Endothelial cell of umbilical vein (primary cell): ENCODE results near the gene CRK. TPM values are rescaled to one million over a fixed set of nuclear protein-coding genes. Genes with fewer than 3 reads are reported as not detected.
"Not testable (repeated sequence)": the region's sequence is repeated elsewhere in the genome, so short reads cannot be mapped to it uniquely, and the experiment has no call there.

ENCODE experiments used
- BruUV-seq: library from RNA; stranded (reverse); fragments of 400-500 nt; replicated peaks from 2 replicates; lab custom pipeline; 2021; lab: Mats Ljungman, UMichigan
- CTCF ChIA-PET: fragments of 300-600, 350-600 bp; sonication (Branson Sonifier 250); formaldehyde crosslinking; loops from one replicate; lab custom pipeline; 2021; ENCODE audit warnings: antibody characterized with exemption, inconsistent platforms; lab: Charles Lee
- POLR2A ChIA-PET: fragments of 300-600, 350-600 bp; sonication (Branson Sonifier 250); formaldehyde crosslinking; loops from one replicate; lab custom pipeline; 2021; ENCODE audit warnings: antibody characterized with exemption, inconsistent platforms; lab: Charles Lee
- DNase-seq: peaks from one replicate; pipeline ENCODE4 v3.0.0-alpha.2; 2011; ENCODE audit warnings: low read depth, low spot score
- FAIRE-seq: peaks from 2 replicates; lab custom pipeline; 2011; peaks lifted over from hg19 to GRCh38; lab: Jason Lieb, UNC
- H2AFZ ChIP-seq: 2 replicates; pipeline ENCODE4 v1.6.0; 2012; ENCODE audit warnings: low read depth, low read length, control low read depth, inconsistent platforms
- H3K27ac ChIP-seq: 2 replicates; pipeline ENCODE4 v1.5.1; 2011; ENCODE audit warnings: low read depth, mild to moderate bottlenecking, control low read depth, low read length, moderate library complexity; ENCODE audit not compliant: insufficient read depth
- H3K27me3 ChIP-seq, 2 experiments: 2 replicates each; pipeline versions ENCODE4 v1.6.0 to v1.6.1; 2011; ENCODE audit warnings: low read length in 2 of 2, mixed read lengths in 1 of 2; ENCODE audit not compliant: control insufficient read depth in 2 of 2, insufficient read depth in 2 of 2
- H3K36me3 ChIP-seq, 2 experiments: 2 replicates in 1 of 2; 3 replicates in 1 of 2; pipeline ENCODE4 v1.5.1; 2011; ENCODE audit warnings: low read length in 2 of 2, mild to moderate bottlenecking in 1 of 2, moderate library complexity in 1 of 2; ENCODE audit not compliant: control insufficient read depth in 2 of 2, insufficient read depth in 2 of 2; ENCODE audit errors: extremely low read depth in 1 of 2
- H3K4me1 ChIP-seq: 3 replicates; pipeline ENCODE4 v1.5.1; 2011; ENCODE audit warnings: mild to moderate bottlenecking, low read length; ENCODE audit not compliant: control insufficient read depth, insufficient read depth; ENCODE audit errors: extremely low read depth
- H3K4me2 ChIP-seq: 2 replicates; pipeline ENCODE4 v1.6.1; 2011; ENCODE audit warnings: low read length, control low read depth, mixed read lengths; ENCODE audit not compliant: insufficient read depth
- H3K4me3 ChIP-seq, 3 experiments: fragments of 200-600 bp in 1 of 3; sonication (generic), shearing (Covaris generic) in 1 of 3; replicated peaks in 1 of 3; 2 replicates each; pipeline ENCODE4 v1.5.1; 2011 to 2016; ENCODE audit warnings: control low read depth in 3 of 3, low read length in 3 of 3, mild to moderate bottlenecking in 2 of 3, inconsistent platforms in 1 of 3, low read depth in 1 of 3, moderate library complexity in 1 of 3; ENCODE audit not compliant: insufficient read depth in 1 of 3
- H3K79me2 ChIP-seq: 2 replicates; pipeline ENCODE4 v1.6.0; 2012; ENCODE audit warnings: low read length, inconsistent platforms; ENCODE audit not compliant: control insufficient read depth, insufficient read depth
- H3K9ac ChIP-seq: replicated peaks from 2 replicates; pipeline ENCODE3; 2011; ENCODE audit warnings: low read length, control low read depth; ENCODE audit not compliant: insufficient read depth; ENCODE audit errors: extremely low read depth
- H3K9me1 ChIP-seq: replicated peaks from 3 replicates; pipeline ENCODE4 v1.6.0; 2011; ENCODE audit warnings: mild to moderate bottlenecking, low read length; ENCODE audit not compliant: control insufficient read depth, insufficient read depth; ENCODE audit errors: extremely low read depth
- H3K9me3 ChIP-seq: replicated peaks from 2 replicates; pipeline ENCODE4 v1.5.1; 2012; ENCODE audit warnings: low read length, inconsistent platforms; ENCODE audit not compliant: control insufficient read depth, insufficient read depth
- H4K20me1 ChIP-seq: replicated peaks from 2 replicates; pipeline ENCODE3; 2011; ENCODE audit warnings: mild to moderate bottlenecking, low read length; ENCODE audit not compliant: control insufficient read depth, insufficient read depth; ENCODE audit errors: extremely low read depth
- EZH2 ChIP-seq: IDR thresholded peaks from 2 replicates; pipeline ENCODE4 v1.6.1; 2012; ENCODE audit warnings: borderline replicate concordance, low read depth, mild to moderate bottlenecking, moderate library complexity, low read length, inconsistent platforms; ENCODE audit not compliant: severe bottlenecking
- FOS ChIP-seq: IDR thresholded peaks from 2 replicates; pipeline ENCODE4 v1.6.1; 2011; ENCODE audit warnings: mild to moderate bottlenecking, low read length, moderate library complexity, borderline replicate concordance; ENCODE audit not compliant: insufficient read depth
- GATA2 ChIP-seq: IDR thresholded peaks from 2 replicates; pipeline ENCODE4 v1.7.0; 2011; ENCODE audit warnings: low read depth, mild to moderate bottlenecking, moderate library complexity, mixed read lengths, low read length; ENCODE audit not compliant: insufficient read length, insufficient read depth
- JUN ChIP-seq: IDR thresholded peaks from 2 replicates; pipeline ENCODE4 v1.6.1; 2011; ENCODE audit warnings: borderline replicate concordance, low read depth; ENCODE audit not compliant: insufficient read length, insufficient read depth
- MYC ChIP-seq: IDR thresholded peaks from one replicate; pipeline ENCODE4 v1.6.1; 2011; ENCODE audit warnings: mild to moderate bottlenecking, low read depth, low read length
- POLR2A ChIP-seq: IDR thresholded peaks from 2 replicates; pipeline ENCODE4 v1.6.1; 2012; ENCODE audit warnings: low read depth, mild to moderate bottlenecking, control low read depth, low read length
- POLR2AphosphoS5 ChIP-seq: IDR thresholded peaks from 2 replicates; pipeline ENCODE4 v1.6.1; 2012; ENCODE audit warnings: low read depth, mild to moderate bottlenecking, control low read depth, low read length, moderate library complexity; ENCODE audit not compliant: insufficient read depth
- dilution Hi-C: fragments of 300-500 bp; cut with MboI; formaldehyde crosslinking; loops from one replicate; pipeline ENCODE4 v1.15.0; 2019; ENCODE audit warnings: low sequenced_read_pairs; ENCODE audit not compliant: extremely low pct_ligation_motif_present
- intact Hi-C: fragments of 100-400 bp; cut with micrococcal nuclease; formaldehyde crosslinking; loops from one replicate; pipeline ENCODE4 v1.10.0; 2022
- polyA plus RNA-seq, 4 experiments: library from polyadenylated mRNA; depleted of rRNA in 3 of 4; stranded (reverse) in 3 of 4; unstranded in 1 of 4; fragments of >200 nt; gene quantifications; 2 replicates each; pipeline versions ENCODE4 v1.2.1 to v1.2.3, GENCODE V29; 2011 to 2012; ENCODE audit warnings: missing spikeins in 1 of 4
- total RNA-seq: library from RNA; stranded (reverse); gene quantifications from 2 replicates; pipeline ENCODE4 v1.2.3, GENCODE V29; 2021
- TF ChIP-seq, protein P1 (sequence below), 2 donors: IDR thresholded peaks; 1 replicate in 1 of 2; 2 replicates in 1 of 2; pipeline ENCODE4 v1.5.1; 2011; ENCODE audit warnings: low read length in 2 of 2, mild to moderate bottlenecking in 2 of 2, moderate library complexity in 2 of 2, control low read depth in 1 of 2, inconsistent platforms in 1 of 2, low read depth in 1 of 2; ENCODE audit not compliant: insufficient read depth in 1 of 2; ENCODE audit errors: extremely low read depth in 1 of 2
- TF ChIP-seq, protein P2 (sequence below): IDR thresholded peaks from 2 replicates; pipeline ENCODE4 v1.6.1; 2011; ENCODE audit not compliant: insufficient read depth, insufficient read length

CRK gene
- total and polyA plus RNA-seq, 2 donors (not counting 3 experiments of a cell fraction or from before 2014, with no cell fraction given): 52.8 to 67.2 TPM

DNA sequence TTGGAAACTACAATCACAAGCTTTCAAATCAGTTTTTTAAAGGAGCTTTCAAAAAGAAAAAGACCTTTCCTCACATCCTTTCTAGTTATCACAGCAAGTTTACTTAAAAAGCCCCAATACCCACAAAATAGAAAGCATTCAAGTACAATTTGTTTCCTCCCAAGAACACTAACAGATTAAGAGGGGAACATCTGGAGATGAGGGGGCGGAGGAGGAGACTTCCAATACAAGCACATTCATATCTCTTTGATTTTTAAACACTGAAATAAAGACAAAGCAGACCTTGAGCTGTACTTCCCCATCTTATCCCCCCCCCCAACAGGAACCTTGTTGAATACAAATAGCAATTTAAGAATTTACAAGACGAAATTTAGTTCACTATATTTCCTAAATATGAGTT, 58.0 kb downstream of the CRK start:
- intact Hi-C loops: loop anchor here (2.0 kb wide), 1 partner anchor 33 kb away; no protein-coding TSS in a partner anchor
- CTCF ChIA-PET: interaction anchor here (3.3 kb wide), 1 partner anchor 31 kb away, joined by 39 read pairs; no protein-coding TSS in a partner anchor
- no peak for TF ChIP-seq FOS
- no peak for TF ChIP-seq POLR2A
- TF ChIP-seq GATA2: no peak
- no peak for TF ChIP-seq POLR2AphosphoS5
- TF ChIP-seq, protein P1, sequence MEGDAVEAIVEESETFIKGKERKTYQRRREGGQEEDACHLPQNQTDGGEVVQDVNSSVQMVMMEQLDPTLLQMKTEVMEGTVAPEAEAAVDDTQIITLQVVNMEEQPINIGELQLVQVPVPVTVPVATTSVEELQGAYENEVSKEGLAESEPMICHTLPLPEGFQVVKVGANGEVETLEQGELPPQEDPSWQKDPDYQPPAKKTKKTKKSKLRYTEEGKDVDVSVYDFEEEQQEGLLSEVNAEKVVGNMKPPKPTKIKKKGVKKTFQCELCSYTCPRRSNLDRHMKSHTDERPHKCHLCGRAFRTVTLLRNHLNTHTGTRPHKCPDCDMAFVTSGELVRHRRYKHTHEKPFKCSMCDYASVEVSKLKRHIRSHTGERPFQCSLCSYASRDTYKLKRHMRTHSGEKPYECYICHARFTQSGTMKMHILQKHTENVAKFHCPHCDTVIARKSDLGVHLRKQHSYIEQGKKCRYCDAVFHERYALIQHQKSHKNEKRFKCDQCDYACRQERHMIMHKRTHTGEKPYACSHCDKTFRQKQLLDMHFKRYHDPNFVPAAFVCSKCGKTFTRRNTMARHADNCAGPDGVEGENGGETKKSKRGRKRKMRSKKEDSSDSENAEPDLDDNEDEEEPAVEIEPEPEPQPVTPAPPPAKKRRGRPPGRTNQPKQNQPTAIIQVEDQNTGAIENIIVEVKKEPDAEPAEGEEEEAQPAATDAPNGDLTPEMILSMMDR (IDR thresholded peaks at IDR 0.05; ENCODE audit: extremely low read depth in 1 of 2, insufficient read depth in 1 of 2, low read depth in 1 of 2, low read length in 2 of 2): no peak
- TF ChIP-seq JUN: no peak
- no peak for TF ChIP-seq EZH2
- TF ChIP-seq, protein P2, sequence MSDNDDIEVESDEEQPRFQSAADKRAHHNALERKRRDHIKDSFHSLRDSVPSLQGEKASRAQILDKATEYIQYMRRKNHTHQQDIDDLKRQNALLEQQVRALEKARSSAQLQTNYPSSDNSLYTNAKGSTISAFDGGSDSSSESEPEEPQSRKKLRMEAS: no peak
- TF ChIP-seq MYC: no peak

DNA sequence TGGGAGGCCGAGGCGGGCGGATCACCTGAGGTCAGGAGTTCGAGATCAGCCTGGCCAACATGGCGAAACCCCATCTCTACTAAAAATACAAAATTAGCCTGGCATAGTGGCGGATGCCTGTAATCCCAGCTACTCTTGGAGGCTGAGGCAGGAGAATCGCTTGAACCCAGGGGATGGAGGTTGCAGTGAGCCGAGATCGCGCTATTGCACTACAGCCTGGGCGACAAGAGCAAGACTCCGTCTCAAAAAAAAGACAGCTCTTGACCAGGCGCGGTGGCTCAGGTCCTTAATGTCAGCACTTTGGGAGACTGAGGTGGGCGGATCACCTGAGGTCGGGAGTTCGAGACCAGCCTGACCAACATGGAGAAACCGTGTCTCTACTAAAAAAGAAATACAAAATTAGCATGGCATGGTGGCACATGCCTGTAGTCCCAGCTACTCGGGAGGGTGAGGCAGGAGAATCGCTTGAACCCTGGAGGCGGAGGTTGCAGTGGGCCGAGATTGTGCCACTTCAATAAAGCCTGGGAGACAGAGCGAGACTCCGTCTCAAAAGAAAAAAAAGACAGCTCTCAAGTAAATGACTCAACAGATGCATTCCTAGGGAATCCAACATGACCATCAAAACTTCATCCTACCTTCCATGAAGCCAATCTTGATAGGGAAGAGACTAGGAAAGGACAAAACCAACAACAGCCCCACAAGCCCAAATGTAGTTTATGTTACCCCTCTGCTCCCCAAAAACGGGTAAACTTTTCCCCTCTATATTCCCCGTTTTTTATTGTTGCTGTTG, 60.0 kb downstream of the CRK start:
- H3K27me3 ChIP-seq, dilution Hi-C loops, H3K9me3 ChIP-seq, H3K4me3 ChIP-seq, H3K36me3 ChIP-seq, H2AFZ ChIP-seq, intact Hi-C loops, FAIRE-seq, DNase-seq, H3K27ac ChIP-seq, H3K9me1 ChIP-seq, H3K9ac ChIP-seq, H3K4me2 ChIP-seq, BruUV-seq: not testable (repeated sequence)
- Histone ChIP-seq H3K4me1 (peaks cover 24% of the 10 kb centered on the region), H3K79me2 (peaks cover 89% of the 10 kb centered on the region), H4K20me1 (peaks cover 28% of the 10 kb centered on the region)
- ChIA-PET CTCF (interaction anchor here (1.9 to 3.3 kb wide), 2 partner anchors 25 to 29 kb away, joined by 5 to 39 read pairs; no protein-coding TSS in a partner anchor), POLR2A (interaction anchor here (1.5 kb wide), 1 partner anchor 10 kb away, joined by 4 read pairs; no protein-coding TSS in a partner anchor)

More for the DNA sequence above, 58.0 kb downstream of the CRK start:
- peak overlapping the region; percentile 86 for H3K27ac ChIP-seq
- dilution Hi-C loops: no loop called here
- POLR2A ChIA-PET: interaction anchor here (0.6 to 1.5 kb wide), 2 partner anchors 32 to 37 kb away, joined by 3 to 4 read pairs; no protein-coding TSS in a partner anchor
- H3K9ac ChIP-seq: peak overlapping the region; percentile 93
- H4K20me1 ChIP-seq: peaks cover 13% of the 10 kb centered on the region
- H2AFZ ChIP-seq: no peak overlapping the region
- peaks cover 69% of the 10 kb centered on the region for H3K79me2 ChIP-seq
- H3K4me1 ChIP-seq: peaks cover 17% of the 10 kb centered on the region
- BruUV-seq: no TSS peak
- DNase-seq (no peak), FAIRE-seq (no peak)
- no peaks in the 10 kb centered on the region for H3K9me3 ChIP-seq
- no peaks in the 10 kb centered on the region for H3K27me3 ChIP-seq
- H3K4me2 ChIP-seq: peak overlapping the region; percentile 100
- H3K36me3 ChIP-seq: no peaks in the 10 kb centered on the region
- no peaks in the 10 kb centered on the region for H3K9me1 ChIP-seq
- H3K4me3 ChIP-seq: peak overlapping the region; percentile 53 to 99 (median 77)
